Urinary bladder (tissue), 4 donors: ENCODE data around the gene F2. TPM values are rescaled to one million over a fixed set of nuclear protein-coding genes. Genes with fewer than 3 reads are reported as not detected.

Source experiments
- DNase-seq: peaks from one replicate; pipeline ENCODE4 v3.0.0-alpha.2; 2015; ENCODE audit errors: extremely low spot score
- H3K27ac ChIP-seq: one replicate; pipeline ENCODE4 v1.5.1; 2013; ENCODE audit warnings: low read depth, mild to moderate bottlenecking, moderate library complexity
- H3K36me3 ChIP-seq: one replicate; pipeline ENCODE4 v1.6.1; 2013; ENCODE audit warnings: mild to moderate bottlenecking, moderate library complexity; ENCODE audit not compliant: insufficient read depth
- H3K4me1 ChIP-seq: one replicate; pipeline ENCODE4 v1.6.1; 2013; ENCODE audit warnings: mild to moderate bottlenecking, moderate library complexity; ENCODE audit not compliant: insufficient read depth
- H3K4me3 ChIP-seq: one replicate; pipeline ENCODE4 v1.5.1; 2013; ENCODE audit warnings: low read depth, low read length
- WGBS: extraction: QIAGEN DNeasy Blood & Tissue Kit; methylation state at CpG from one replicate; pipeline ENCODE4 v1.1.7; 2013; 5-methylcytosine and 5-hydroxymethylcytosine counted together
- polyA plus RNA-seq: library from polyadenylated mRNA; stranded (reverse); fragments of 200-250 nt; gene quantifications from one replicate; pipeline ENCODE4 v1.2.3, GENCODE V29; 2013
- total RNA-seq: library from RNA; depleted of rRNA; stranded (reverse); fragments of >200 nt; gene quantifications from one replicate; pipeline ENCODE4 v1.2.3, GENCODE V29; 2014
- donor health status: healthy with polysubstance abuse.
- donor health status: healthy.

The F2 gene
- total and polyA plus RNA-seq, 2 donors, result 0.84 TPM; not detected in 1

DNA sequence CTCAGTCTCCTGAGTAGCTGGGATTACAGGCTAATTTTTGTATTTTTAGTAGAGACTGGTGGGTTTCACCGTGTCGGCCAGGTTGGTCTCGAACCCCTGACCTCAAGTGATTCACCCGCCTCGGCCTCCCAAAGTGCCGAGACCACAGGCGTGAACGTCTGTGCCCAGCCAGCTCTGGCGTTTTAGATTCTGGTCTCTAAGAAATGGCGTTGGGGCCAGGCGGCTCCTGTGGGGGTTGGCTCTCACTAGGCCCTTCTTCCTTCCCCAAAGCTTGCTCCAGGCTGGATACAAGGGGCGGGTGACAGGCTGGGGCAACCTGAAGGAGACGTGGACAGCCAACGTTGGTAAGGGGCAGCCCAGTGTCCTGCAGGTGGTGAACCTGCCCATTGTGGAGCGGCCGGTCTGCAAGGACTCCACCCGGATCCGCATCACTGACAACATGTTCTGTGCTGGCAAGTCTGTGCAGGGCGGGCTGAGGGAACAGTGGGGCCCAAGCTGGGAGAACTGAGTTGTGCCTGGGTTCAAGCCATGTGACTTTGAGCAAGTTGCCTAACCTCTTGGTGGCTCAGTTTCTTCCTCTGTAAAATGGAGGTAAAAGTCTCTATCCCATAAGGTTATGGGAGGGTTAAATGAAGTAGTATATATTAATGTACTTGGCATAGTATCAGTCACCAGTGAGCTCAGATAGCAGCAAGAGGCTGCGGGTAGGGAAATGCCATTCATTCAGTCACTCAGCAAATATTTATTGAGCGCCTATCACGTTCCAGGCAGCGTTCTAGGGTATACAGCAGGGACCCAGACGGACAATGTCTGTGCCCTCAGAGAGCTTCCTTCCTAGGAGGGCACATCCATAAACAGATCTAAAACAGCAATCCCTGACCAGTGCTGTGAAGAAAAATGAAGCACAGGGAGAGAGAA lies 10.4 kb downstream of the F2 start:
- no peaks in the 10 kb centered on the region for H3K36me3 ChIP-seq
- WGBS, result 77% methylated on average over 24 of the region's 24 CpGs
- H3K4me3 ChIP-seq, result no peak overlapping the region
- no peaks in the 10 kb centered on the region for H3K4me1 ChIP-seq
- DNase-seq, result no peak
- H3K27ac ChIP-seq, result no peak overlapping the region

- no peak overlapping the region for H3K4me3 ChIP-seq
- DNase-seq, result no peak
- no peak overlapping the region for H3K27ac ChIP-seq
- 92% methylated on average over 4 of the region's 4 CpGs for WGBS
- H3K4me1 ChIP-seq, result no peaks in the 10 kb centered on the region
- no peaks in the 10 kb centered on the region for H3K36me3 ChIP-seq
Measured at GRCh38 chr11:46731545-46731944, 12.5 kb downstream of the F2 start.

DNA sequence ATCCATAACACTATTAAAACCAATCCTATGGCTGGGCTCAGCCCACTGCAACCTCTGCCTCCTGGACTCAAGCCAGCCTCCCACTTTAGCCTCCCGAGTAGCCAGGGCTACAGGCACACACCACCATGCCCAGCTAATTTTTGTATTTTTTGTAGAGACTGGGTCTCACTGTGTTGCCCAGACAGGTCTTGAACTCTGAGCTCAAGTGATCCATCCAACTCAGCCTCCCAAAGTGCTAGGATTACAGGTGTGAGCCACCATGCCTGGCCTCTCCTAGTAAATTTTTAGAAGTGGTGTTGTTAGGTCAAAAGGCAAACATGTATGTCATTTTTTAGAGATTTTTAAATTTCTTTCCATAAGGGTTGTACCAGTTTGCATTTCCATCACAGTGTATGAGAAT lies 14.2 kb downstream of the F2 start:
- Histone ChIP-seq H3K27ac (no peak overlapping the region), H3K36me3 (no peaks in the 10 kb centered on the region), H3K4me1 (no peaks in the 10 kb centered on the region), H3K4me3 (no peak overlapping the region)
- DNase-seq, result no peak
- WGBS, result 86% methylated on average over 1 of the region's 1 CpG

GRCh38 chr11:46736146-46736545 lies 17.1 kb downstream of the F2 start:
- H3K4me1 ChIP-seq, result no peaks in the 10 kb centered on the region
- WGBS, result 93% methylated on average over 7 of the region's 7 CpGs
- no peak for DNase-seq
- H3K36me3 ChIP-seq, result no peaks in the 10 kb centered on the region
- H3K4me3 ChIP-seq, result no peak overlapping the region
- no peak overlapping the region for H3K27ac ChIP-seq

- no peaks in the 10 kb centered on the region for H3K4me1 ChIP-seq
- no peaks in the 10 kb centered on the region for H3K36me3 ChIP-seq
- H3K27ac ChIP-seq, result no peak overlapping the region
- no peak overlapping the region for H3K4me3 ChIP-seq
- no peak for DNase-seq
- 61% methylated on average over 5 of the region's 5 CpGs for WGBS
Measured at GRCh38 chr11:46736615-46737014, 17.6 kb downstream of the F2 start.

- WGBS, result 93% methylated on average over 11 of the region's 11 CpGs
- peaks cover 2% of the 10 kb centered on the region for H3K36me3 ChIP-seq
- H3K27ac ChIP-seq, result no peak overlapping the region
- H3K4me1 ChIP-seq, result no peaks in the 10 kb centered on the region
- DNase-seq, result no peak
- H3K4me3 ChIP-seq, result no peak overlapping the region
Measured at GRCh38 chr11:46737699-46738098, 18.7 kb downstream of the F2 start.

DNA sequence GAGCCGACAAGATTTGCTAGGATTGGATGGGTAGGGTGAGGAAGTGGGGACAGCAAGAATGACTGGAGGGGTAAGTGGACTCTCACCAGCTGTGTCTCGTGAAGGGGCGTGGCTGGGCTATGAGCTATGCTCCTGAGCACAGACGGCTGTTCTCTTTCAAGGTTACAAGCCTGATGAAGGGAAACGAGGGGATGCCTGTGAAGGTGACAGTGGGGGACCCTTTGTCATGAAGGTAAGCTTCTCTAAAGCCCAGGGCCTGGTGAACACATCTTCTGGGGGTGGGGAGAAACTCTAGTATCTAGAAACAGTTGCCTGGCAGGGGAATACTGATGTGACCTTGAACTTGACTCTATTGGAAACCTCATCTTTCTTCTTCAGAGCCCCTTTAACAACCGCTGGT lies 19.9 kb downstream of the F2 start:
- Histone ChIP-seq H3K36me3 (peaks cover 2% of the 10 kb centered on the region), H3K4me3 (no peak overlapping the region), H3K27ac (no peak overlapping the region), H3K4me1 (no peaks in the 10 kb centered on the region)
- no peak for DNase-seq
- whole genome bisulfite sequencing, result 63% methylated on average over 6 of the region's 6 CpGs

DNA sequence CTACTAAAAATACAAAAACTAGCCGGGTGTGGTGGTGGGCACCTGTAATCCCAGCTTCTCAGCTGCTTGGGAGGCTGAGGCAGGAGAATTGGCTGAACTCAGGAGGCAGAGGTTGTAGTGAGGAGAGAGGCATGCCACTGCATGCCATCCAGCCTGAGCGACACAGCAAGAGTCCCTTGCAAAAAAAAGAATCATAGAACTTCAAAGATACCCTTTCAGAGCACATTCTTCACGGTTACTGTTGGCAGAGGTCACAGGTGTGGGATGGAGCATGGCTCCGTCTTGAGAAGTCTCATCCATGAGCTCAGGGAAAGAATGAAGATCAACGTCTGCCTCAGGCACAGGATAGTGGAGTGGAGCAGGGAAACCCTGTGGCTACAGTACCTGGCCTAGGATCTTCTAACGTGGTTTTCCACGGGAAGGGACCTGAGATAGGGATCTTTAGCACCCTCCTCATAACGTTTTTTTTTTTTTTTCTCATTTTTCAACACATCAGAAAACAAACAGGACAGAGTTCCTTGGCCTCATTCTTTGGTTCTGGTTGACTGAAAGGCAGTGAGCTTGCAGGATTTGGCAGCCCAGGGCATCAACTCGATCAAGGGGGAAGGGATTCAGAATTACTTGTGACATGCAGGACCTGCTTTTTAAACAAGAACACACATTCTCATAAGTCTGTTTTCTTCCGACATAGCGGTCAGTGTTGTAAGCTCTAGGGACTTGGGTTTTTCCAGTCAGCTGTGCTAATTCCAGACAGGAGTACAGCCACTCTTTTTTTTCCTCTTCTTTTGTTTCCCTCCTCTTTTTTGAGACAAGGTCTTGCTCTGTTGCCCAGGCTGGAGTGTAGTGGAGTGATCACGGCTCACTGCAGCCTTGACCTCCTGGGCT lies 22.8 kb downstream of the F2 start:
- Histone ChIP-seq H3K27ac (no peak overlapping the region), H3K4me1 (no peaks in the 10 kb centered on the region), H3K4me3 (no peak overlapping the region), H3K36me3 (peaks cover 9% of the 10 kb centered on the region)
- no peak for DNase-seq
- WGBS, result 75% methylated on average over 12 of the region's 12 CpGs

DNA sequence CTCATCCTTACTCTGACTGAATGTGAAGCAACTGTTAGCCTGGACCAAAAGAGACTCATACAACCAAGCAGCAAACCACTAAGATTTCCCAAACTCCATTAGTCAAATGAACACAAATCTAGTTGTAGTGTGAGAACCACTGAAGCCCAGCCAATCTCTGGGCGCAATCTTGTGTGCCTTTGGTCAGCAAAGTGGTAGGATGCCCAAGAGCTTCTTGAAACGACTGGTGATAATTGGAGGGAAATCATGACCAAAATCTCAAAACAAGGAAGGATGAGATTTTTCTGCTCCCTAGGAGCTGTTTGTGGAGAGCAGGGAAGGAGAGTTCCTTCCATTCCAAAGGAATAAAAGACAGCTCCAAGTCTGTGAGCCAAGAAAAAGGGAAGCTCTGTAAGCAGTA lies 24.0 kb downstream of the F2 start:
- Histone ChIP-seq H3K36me3 (peaks cover 9% of the 10 kb centered on the region), H3K4me3 (no peak overlapping the region), H3K27ac (no peak overlapping the region), H3K4me1 (no peaks in the 10 kb centered on the region)
- no peak for DNase-seq
- 94% methylated on average over 2 of the region's 2 CpGs for WGBS

GRCh38 chr11:46743693-46744339 lies 24.8 kb downstream of the F2 start:
- Histone ChIP-seq H3K27ac (no peak overlapping the region), H3K4me3 (no peak overlapping the region), H3K36me3 (peaks cover 9% of the 10 kb centered on the region), H3K4me1 (no peaks in the 10 kb centered on the region)
- no peak for DNase-seq
- 81% methylated on average over 10 of the region's 10 CpGs for WGBS

GRCh38 chr11:46745328-46745727 lies 26.3 kb downstream of the F2 start:
- Histone ChIP-seq H3K36me3 (peaks cover 9% of the 10 kb centered on the region), H3K4me1 (no peaks in the 10 kb centered on the region), H3K4me3 (no peak overlapping the region), H3K27ac (no peak overlapping the region)
- WGBS, result 81% methylated on average over 1 of the region's 1 CpG
- no peak for DNase-seq

DNA sequence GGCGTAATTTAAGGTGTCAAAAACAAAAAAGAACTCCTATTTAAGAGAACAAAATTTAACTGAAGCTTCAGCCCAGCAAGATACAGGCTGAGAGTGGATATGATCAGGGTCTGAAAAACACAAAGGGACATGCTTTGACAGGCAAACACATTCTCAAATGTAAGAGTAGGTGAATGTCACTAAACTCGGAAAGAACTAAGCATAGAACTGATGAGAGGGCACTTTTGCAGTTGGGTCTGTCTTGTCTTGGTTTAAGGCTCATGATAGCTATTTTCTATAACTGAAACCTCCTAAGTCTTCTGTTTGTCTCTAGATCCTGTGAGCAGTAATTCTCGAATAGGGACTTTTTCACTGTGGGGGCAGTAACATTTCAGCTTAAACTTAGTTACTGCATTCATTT lies 27.0 kb downstream of the F2 start:
- DNase-seq, result no peak
- WGBS, result 93% methylated on average over 3 of the region's 3 CpGs
- peaks cover 9% of the 10 kb centered on the region for H3K36me3 ChIP-seq

DNA sequence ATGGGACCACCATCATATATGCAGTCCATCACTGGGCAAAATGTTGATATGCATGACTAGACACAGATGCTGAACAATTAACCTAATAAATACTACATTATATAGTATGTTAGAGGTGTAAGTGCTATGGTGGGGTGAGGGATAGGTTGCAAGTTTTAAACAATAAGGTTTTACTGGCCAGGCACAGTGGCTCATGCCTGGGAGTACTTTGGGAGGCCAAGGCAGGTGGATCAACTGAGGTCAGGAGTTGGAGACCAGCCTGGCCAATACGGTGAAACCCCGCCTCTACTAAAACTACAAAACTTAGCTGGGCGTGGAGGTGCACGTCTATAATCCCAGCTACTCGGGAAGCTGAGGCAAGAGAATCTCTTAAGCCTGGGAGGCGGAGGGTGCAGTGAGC lies 28.1 kb downstream of the F2 start:
- no peak overlapping the region for H3K4me3 ChIP-seq
- H3K27ac ChIP-seq, result no peak overlapping the region
- WGBS, result 93% methylated on average over 6 of the region's 6 CpGs
- DNase-seq, result no peak
- H3K4me1 ChIP-seq, result no peaks in the 10 kb centered on the region
- H3K36me3 ChIP-seq, result peaks cover 10% of the 10 kb centered on the region

More for the DNA sequence above, 27.0 kb downstream of the F2 start:
- H3K4me3 ChIP-seq, result no peak overlapping the region
- H3K4me1 ChIP-seq, result no peaks in the 10 kb centered on the region
- H3K27ac ChIP-seq, result no peak overlapping the region
